ENCODE results near the gene MTHFD1L. TPM values are rescaled to one million over a fixed set of nuclear protein-coding genes. Genes with fewer than 3 reads are reported as not detected.

Gene MTHFD1L
- total RNA-seq, 2 donors from 2014 or later = 9.2 to 23.3 TPM

GRCh38 chr6:150914372-150914771, 48.9 kb downstream of the MTHFD1L start:
- Histone ChIP-seq H3K9ac (ENCODE audit: low read depth in 2 of 2, low read length in 2 of 2) (no peak overlapping the region), H3K36me3 (no peaks in the 10 kb centered on the region), H3K4me3 (no peak overlapping the region), H3K27me3 (no peaks in the 10 kb centered on the region), H3K4me1 (no peaks in the 10 kb centered on the region), H3K9me3 (no peaks in the 10 kb centered on the region), H3K27ac (no peak overlapping the region)
- no peak for DNase-seq
- intact Hi-C loops (cut with DNase I) = no loop called here
- TF ChIP-seq, protein P1, sequence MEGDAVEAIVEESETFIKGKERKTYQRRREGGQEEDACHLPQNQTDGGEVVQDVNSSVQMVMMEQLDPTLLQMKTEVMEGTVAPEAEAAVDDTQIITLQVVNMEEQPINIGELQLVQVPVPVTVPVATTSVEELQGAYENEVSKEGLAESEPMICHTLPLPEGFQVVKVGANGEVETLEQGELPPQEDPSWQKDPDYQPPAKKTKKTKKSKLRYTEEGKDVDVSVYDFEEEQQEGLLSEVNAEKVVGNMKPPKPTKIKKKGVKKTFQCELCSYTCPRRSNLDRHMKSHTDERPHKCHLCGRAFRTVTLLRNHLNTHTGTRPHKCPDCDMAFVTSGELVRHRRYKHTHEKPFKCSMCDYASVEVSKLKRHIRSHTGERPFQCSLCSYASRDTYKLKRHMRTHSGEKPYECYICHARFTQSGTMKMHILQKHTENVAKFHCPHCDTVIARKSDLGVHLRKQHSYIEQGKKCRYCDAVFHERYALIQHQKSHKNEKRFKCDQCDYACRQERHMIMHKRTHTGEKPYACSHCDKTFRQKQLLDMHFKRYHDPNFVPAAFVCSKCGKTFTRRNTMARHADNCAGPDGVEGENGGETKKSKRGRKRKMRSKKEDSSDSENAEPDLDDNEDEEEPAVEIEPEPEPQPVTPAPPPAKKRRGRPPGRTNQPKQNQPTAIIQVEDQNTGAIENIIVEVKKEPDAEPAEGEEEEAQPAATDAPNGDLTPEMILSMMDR (IDR thresholded peaks at IDR 0.05) = no peak

DNA sequence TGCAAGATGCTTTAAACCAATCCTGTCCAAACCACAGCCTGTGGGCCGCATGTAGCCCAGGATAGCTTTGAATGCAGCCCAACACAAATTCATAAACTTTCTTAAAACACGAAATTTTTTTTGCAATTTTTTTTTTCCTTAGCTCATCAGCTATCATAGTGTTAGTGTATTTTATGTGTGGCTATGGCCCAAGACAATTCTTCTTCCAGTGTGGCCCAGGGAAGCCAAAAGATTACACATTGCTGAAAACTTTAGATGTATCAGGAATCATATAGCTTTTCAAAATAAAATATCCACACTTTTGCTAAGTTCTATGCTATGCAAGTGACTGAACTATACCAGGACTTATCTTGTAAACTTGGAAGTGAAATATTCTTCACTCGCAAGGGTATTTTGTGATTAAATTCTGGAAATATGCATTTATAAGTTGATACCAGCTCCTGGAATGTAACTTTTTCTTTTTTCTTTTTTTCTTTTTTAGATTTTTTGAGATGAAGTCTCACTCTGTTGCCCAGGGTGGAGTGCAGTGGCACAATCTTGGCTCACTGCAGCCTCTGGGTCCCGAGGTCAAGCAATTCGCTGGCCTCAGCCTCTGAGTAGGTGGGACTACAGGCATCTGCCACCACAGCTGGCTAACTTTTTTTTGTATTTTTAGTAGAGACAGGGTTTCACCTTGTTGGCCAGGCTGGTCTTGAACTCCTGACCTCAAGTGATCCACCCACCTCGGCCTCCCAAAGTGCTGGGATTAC, 49.8 kb downstream of the MTHFD1L start:
- TF ChIP-seq, protein P1 (IDR thresholded peaks at IDR 0.05) = no peak
- Histone ChIP-seq H3K36me3 (no peaks in the 10 kb centered on the region), H3K9ac (ENCODE audit: low read depth in 2 of 2, low read length in 2 of 2) (no peak overlapping the region), H3K4me1 (no peaks in the 10 kb centered on the region), H3K4me3 (no peak overlapping the region), H3K27me3 (no peaks in the 10 kb centered on the region), H3K9me3 (no peaks in the 10 kb centered on the region), H3K27ac (no peak overlapping the region)
- intact Hi-C loops (cut with DNase I) = no loop called here
- no peak for DNase-seq

DNA sequence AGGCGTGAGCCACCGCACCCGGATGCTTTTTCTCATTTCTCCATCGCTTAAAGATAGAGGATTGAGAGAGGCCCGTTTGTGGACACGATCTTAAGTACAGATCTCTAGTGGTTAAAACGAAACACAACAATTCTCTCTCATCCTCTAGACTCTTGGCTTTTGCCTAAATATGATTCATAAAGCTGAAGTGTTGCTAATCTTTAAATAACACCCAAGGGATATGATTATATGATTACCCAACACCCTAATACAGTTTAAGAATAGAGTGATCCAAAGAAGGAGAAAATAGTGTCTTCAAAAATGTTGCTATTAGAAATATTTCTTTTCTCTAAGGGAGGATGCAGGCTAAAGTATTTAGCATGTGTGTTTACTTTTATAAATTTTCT, 50.4 kb downstream of the MTHFD1L start:
- TF ChIP-seq, protein P1 (IDR thresholded peaks at IDR 0.05) = no peak
- intact Hi-C loops (cut with DNase I) = no loop called here
- DNase-seq = no peak
- H3K27me3 ChIP-seq = no peaks in the 10 kb centered on the region
- H3K4me1 ChIP-seq = no peaks in the 10 kb centered on the region
- no peaks in the 10 kb centered on the region for H3K9me3 ChIP-seq
- H3K36me3 ChIP-seq = no peaks in the 10 kb centered on the region
- no peak overlapping the region for H3K4me3 ChIP-seq
- no peak overlapping the region for H3K9ac ChIP-seq (ENCODE audit: low read depth in 2 of 2, low read length in 2 of 2)
- H3K27ac ChIP-seq = no peak overlapping the region

DNA sequence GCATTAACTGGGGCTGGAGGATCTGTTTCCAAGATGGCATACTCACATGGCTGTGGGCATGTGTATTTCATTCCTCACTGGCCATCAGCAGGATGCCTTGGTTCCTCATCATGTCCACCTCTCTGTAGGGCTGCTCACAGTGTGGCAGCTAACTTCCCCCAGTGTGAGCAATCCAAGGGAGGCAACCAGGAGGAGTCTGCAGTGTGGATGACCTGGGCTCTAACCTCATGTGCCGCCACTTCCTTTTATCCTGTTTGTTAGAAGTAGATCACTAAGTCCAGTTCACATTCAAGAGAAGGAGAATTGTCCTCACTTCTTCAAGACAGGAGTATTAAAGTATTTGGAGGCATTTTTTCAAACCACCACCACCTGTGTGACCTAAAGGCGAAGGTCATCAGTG, 54.4 kb downstream of the MTHFD1L start:
- H3K9me3 ChIP-seq = no peaks in the 10 kb centered on the region
- no peaks in the 10 kb centered on the region for H3K36me3 ChIP-seq
- H3K4me3 ChIP-seq = no peak overlapping the region
- no peak overlapping the region for H3K27ac ChIP-seq
- TF ChIP-seq, protein P1 (IDR thresholded peaks at IDR 0.05) = no peak
- intact Hi-C loops (cut with DNase I) = no loop called here
- no peaks in the 10 kb centered on the region for H3K4me1 ChIP-seq
- no peaks in the 10 kb centered on the region for H3K27me3 ChIP-seq
- no peak for DNase-seq
- H3K9ac ChIP-seq (ENCODE audit: low read depth in 2 of 2, low read length in 2 of 2) = no peak overlapping the region

- H3K27me3 ChIP-seq = no peaks in the 10 kb centered on the region
- intact Hi-C loops (cut with DNase I) = no loop called here
These were observed 56.6 kb downstream of the MTHFD1L start for GRCh38 chr6:150922137-150922536.

More at GRCh38 chr6:150922137-150922536, 56.6 kb downstream of the MTHFD1L start:
- Histone ChIP-seq H3K9me3 (no peaks in the 10 kb centered on the region), H3K36me3 (no peaks in the 10 kb centered on the region), H3K4me1 (no peaks in the 10 kb centered on the region), H3K4me3 (no peak overlapping the region), H3K27ac (no peak overlapping the region), H3K9ac (ENCODE audit: low read depth in 2 of 2, low read length in 2 of 2) (no peak overlapping the region)
- TF ChIP-seq, protein P1 (IDR thresholded peaks at IDR 0.05) = no peak
- DNase-seq = no peak

Measured in colonic mucosa (tissue), 4 donors.